OCI-LY7 (cell line): ENCODE measurements around the gene NDUFA6. TPM values are rescaled to one million over a fixed set of nuclear protein-coding genes. Genes with fewer than 3 reads are reported as not detected.

Source experiments
- BruUV-seq: library from RNA; stranded (reverse); fragments of 400-500 nt; replicated peaks from 2 replicates; lab custom pipeline; 2021; lab: Mats Ljungman, UMichigan
- CTCF ChIA-PET: fragments of 300-600 bp; sonication (Branson Sonifier 250); formaldehyde crosslinking; loops from one replicate; lab custom pipeline; 2022; ENCODE audit warnings: antibody characterized with exemption; ENCODE audit not compliant: unreplicated experiment; lab: Charles Lee
- POLR2A ChIA-PET: fragments of 300-600 bp; sonication (Branson Sonifier 250); formaldehyde crosslinking; loops from one replicate; lab custom pipeline; 2022; ENCODE audit warnings: antibody characterized with exemption; lab: Charles Lee
- DNase-seq: peaks from one replicate; pipeline ENCODE4 v3.0.0-alpha.2; 2015; ENCODE audit warnings: low spot score
- H2AFZ ChIP-seq: fragments of 200-600 bp; sonication (generic), shearing (Covaris generic); 2 replicates; pipeline ENCODE4 v1.6.1; 2014; ENCODE audit warnings: mild to moderate bottlenecking, antibody characterized with exemption, low read length, moderate library complexity
- H3K27ac ChIP-seq: fragments of 200-600 bp; sonication (generic); 2 replicates; pipeline ENCODE4 v1.5.1; 2014; ENCODE audit warnings: mixed run types, low read depth, mild to moderate bottlenecking, moderate library complexity, low read length, inconsistent platforms; ENCODE audit not compliant: poor library complexity, severe bottlenecking
- H3K36me3 ChIP-seq: fragments of 200-600 bp; sonication (generic); 2 replicates; pipeline ENCODE4 v1.6.1; 2014; ENCODE audit warnings: mild to moderate bottlenecking, antibody characterized with exemption, low read length, moderate library complexity, mixed read lengths; ENCODE audit not compliant: insufficient read depth
- H3K4me1 ChIP-seq: fragments of 200-600 bp; sonication (generic); 2 replicates; pipeline ENCODE4 v1.5.1; 2014; ENCODE audit warnings: mild to moderate bottlenecking, low read length; ENCODE audit not compliant: insufficient read depth, poor library complexity, severe bottlenecking
- H3K4me2 ChIP-seq: fragments of 200-600 bp; sonication (generic); 2 replicates; pipeline ENCODE4 v1.6.1; 2014; ENCODE audit warnings: mild to moderate bottlenecking, low read length
- H3K4me3 ChIP-seq: fragments of 200-600 bp; sonication (generic); 2 replicates; pipeline ENCODE4 v1.5.1; 2014; ENCODE audit warnings: mild to moderate bottlenecking, low read depth, low read length; ENCODE audit not compliant: poor library complexity, severe bottlenecking
- H3K79me2 ChIP-seq: fragments of 200-600 bp; sonication (generic); 2 replicates; pipeline ENCODE4 v1.6.1; 2016; ENCODE audit warnings: low read depth, mild to moderate bottlenecking, low read length, moderate library complexity, mixed read lengths; ENCODE audit not compliant: insufficient read depth
- H3K9me2 ChIP-seq: fragments of 200-600 bp; sonication (generic); 2 replicates; pipeline ENCODE4 v1.6.1; 2016; ENCODE audit warnings: mild to moderate bottlenecking, low read length, mixed read lengths; ENCODE audit not compliant: insufficient read depth
- H3K9me3 ChIP-seq: fragments of 200-600 bp; sonication (generic); 2 replicates; pipeline ENCODE4 v1.6.1; 2014; ENCODE audit warnings: mild to moderate bottlenecking, mixed run types, low read length, mixed read lengths
- H4K20me1 ChIP-seq: fragments of 200-600 bp; sonication (generic); 2 replicates; pipeline ENCODE4 v1.6.1; 2014; ENCODE audit warnings: mild to moderate bottlenecking, antibody characterized with exemption, low read length, moderate library complexity, mixed read lengths; ENCODE audit not compliant: insufficient read depth
- CTCF ChIP-seq: fragments of 200-600 bp; sonication (generic); conservative IDR thresholded peaks from 2 replicates; pipeline ENCODE4 v1.5.1; 2014; ENCODE audit warnings: mild to moderate bottlenecking, antibody characterized with exemption, low read length, moderate library complexity, mixed read lengths
- EZH2phosphoT487 ChIP-seq: fragments of 200-600 bp; sonication (generic); IDR thresholded peaks from 2 replicates; pipeline ENCODE4 v1.6.1; 2018; ENCODE audit warnings: low read depth, borderline replicate concordance, mild to moderate bottlenecking, mixed run types, antibody characterized with exemption, low read length, moderate library complexity, mixed read lengths
- intact Hi-C: fragments of 100-400 bp; cut with micrococcal nuclease; formaldehyde crosslinking; loops from one replicate; pipeline ENCODE4 v1.10.0; 2022; ENCODE audit not compliant: unreplicated experiment
- total RNA-seq, 2 experiments: library from RNA; depleted of rRNA in 1 of 2; stranded (reverse); fragments of >200 nt in 1 of 2; shearing (Covaris generic) in 1 of 2; gene quantifications; 2 replicates each; pipeline ENCODE4 v1.2.3, GENCODE V29; 2014 to 2022

NDUFA6 gene
- total RNA-seq, 2 experiments from 2014 or later = 49.8 to 63.8 TPM

GRCh38 chr22:42056757-42057511 is 33.6 kb downstream of the NDUFA6 start:
- peaks cover 45% of the 10 kb centered on the region for H3K36me3 ChIP-seq
- intact Hi-C loops = loop anchor here (10.0 kb wide), 1 partner anchor 82 kb away; no protein-coding TSS in a partner anchor
- no peaks in the 10 kb centered on the region for H3K9me2 ChIP-seq
- no peak overlapping the region for H3K27ac ChIP-seq
- no peaks in the 10 kb centered on the region for H4K20me1 ChIP-seq
- ChIA-PET POLR2A (no interaction called here), CTCF (no interaction called here)
- TF ChIP-seq CTCF (no peak), EZH2phosphoT487 (no peak)
- no peak overlapping the region for H3K4me2 ChIP-seq
- H2AFZ ChIP-seq = no peak overlapping the region
- no peak for DNase-seq
- no peak overlapping the region for H3K4me3 ChIP-seq
- peaks cover 13% of the 10 kb centered on the region for H3K9me3 ChIP-seq
- H3K79me2 ChIP-seq = no peaks in the 10 kb centered on the region
- H3K4me1 ChIP-seq = no peaks in the 10 kb centered on the region
- BruUV-seq = TSS peak; percentile 28

GRCh38 chr22:42052765-42053164 is 37.8 kb downstream of the NDUFA6 start:
- no TSS peak for BruUV-seq
- POLR2A ChIA-PET = no interaction called here
- Histone ChIP-seq H3K9me2 (no peaks in the 10 kb centered on the region), H3K4me3 (no peak overlapping the region), H2AFZ (no peak overlapping the region), H4K20me1 (no peaks in the 10 kb centered on the region), H3K4me2 (no peak overlapping the region), H3K27ac (no peak overlapping the region), H3K36me3 (0 out of 2 replicates have a peak, but pooled peaks cover 6% of the 10 kb centered on the region), H3K4me1 (no peaks in the 10 kb centered on the region), H3K9me3 (peaks cover 13% of the 10 kb centered on the region), H3K79me2 (no peaks in the 10 kb centered on the region)
- DNase-seq = no peak
- intact Hi-C loops = loop anchor here (10.0 kb wide), 1 partner anchor 78 kb away; no protein-coding TSS in a partner anchor
- TF ChIP-seq CTCF = no peak
- no peak for TF ChIP-seq EZH2phosphoT487
- CTCF ChIA-PET = no interaction called here

GRCh38 chr22:42050641-42051180 is 39.9 kb downstream of the NDUFA6 start:
- Histone ChIP-seq H3K9me2 (no peaks in the 10 kb centered on the region), H3K36me3 (no peaks in the 10 kb centered on the region), H3K4me2 (no peak overlapping the region), H2AFZ (no peak overlapping the region), H3K79me2 (no peaks in the 10 kb centered on the region), H3K9me3 (no peaks in the 10 kb centered on the region), H3K4me3 (no peak overlapping the region), H4K20me1 (no peaks in the 10 kb centered on the region), H3K27ac (no peak overlapping the region), H3K4me1 (no peaks in the 10 kb centered on the region)
- intact Hi-C loops = loop anchor here (10.0 kb wide), 1 partner anchor 76 kb away; no protein-coding TSS in a partner anchor
- TF ChIP-seq EZH2phosphoT487 (no peak), CTCF (no peak)
- no peak for DNase-seq
- CTCF ChIA-PET = no interaction called here
- BruUV-seq = no TSS peak
- POLR2A ChIA-PET = interaction anchor here (0.7 kb wide), 1 partner anchor 24 kb away, joined by 3 read pairs; no protein-coding TSS in a partner anchor
